Esophagus (tissue), 2 donors: ENCODE results near the gene POLR1G. TPM values are rescaled to one million over a fixed set of nuclear protein-coding genes. Genes with fewer than 3 reads are reported as not detected.
A peak's percentile ranks its signal among the peaks of the same experiment; 100 is the strongest.
"Not testable (repeated sequence)": the region's sequence is repeated elsewhere in the genome, so short reads cannot be mapped to it uniquely, and the experiment has no call there.

Source experiments
- H3K27ac ChIP-seq, 2 donors: one replicate each; pipeline ENCODE4 v1.5.1; 2013; ENCODE audit warnings: low read depth in 2 of 2, mild to moderate bottlenecking in 2 of 2, inconsistent platforms in 1 of 2, low read length in 1 of 2, moderate library complexity in 1 of 2
- H3K27me3 ChIP-seq, 2 donors: one replicate each; pipeline ENCODE4 v1.6.1; 2013; ENCODE audit warnings: low read length in 2 of 2, control low read depth in 1 of 2, mild to moderate bottlenecking in 1 of 2; ENCODE audit not compliant: insufficient read depth in 2 of 2, control insufficient read depth in 1 of 2
- H3K36me3 ChIP-seq, 2 donors: one replicate each; pipeline ENCODE4 v1.6.1; 2013; ENCODE audit warnings: low read length in 1 of 2; ENCODE audit not compliant: control insufficient read depth in 2 of 2, insufficient read depth in 2 of 2
- H3K4me1 ChIP-seq, 2 donors: one replicate each; pipeline ENCODE4 v1.6.1; 2013; ENCODE audit warnings: low read length in 1 of 2; ENCODE audit not compliant: control insufficient read depth in 2 of 2, insufficient read depth in 2 of 2
- H3K4me3 ChIP-seq, 2 donors: one replicate each; pipeline ENCODE4 v1.5.1; 2013; ENCODE audit warnings: low read length in 2 of 2, mild to moderate bottlenecking in 2 of 2, low read depth in 1 of 2, moderate library complexity in 1 of 2
- H3K9me3 ChIP-seq, 2 donors: one replicate each; pipeline ENCODE4 v1.6.1; 2013; ENCODE audit warnings: mild to moderate bottlenecking in 2 of 2, low read depth in 1 of 2, low read length in 1 of 2, moderate library complexity in 1 of 2; ENCODE audit not compliant: control insufficient read depth in 2 of 2, insufficient read depth in 1 of 2
- WGBS, 2 donors: extraction: QIAGEN DNeasy Blood & Tissue Kit; methylation state at CpG; one replicate each; pipeline ENCODE4 v1.1.7; 2013; 5-methylcytosine and 5-hydroxymethylcytosine counted together
- polyA plus RNA-seq, 2 donors: library from polyadenylated mRNA; stranded (reverse); fragments of 200-250 nt; gene quantifications; one replicate each; pipeline ENCODE4 v1.2.3, GENCODE V29; 2013
- donor health status: healthy with polysubstance abuse.
- donor health status: Bipolar disorder and iron deficiency.

Gene POLR1G
- polyA plus RNA-seq, 2 donors, result 6.3 to 6.8 TPM

DNA sequence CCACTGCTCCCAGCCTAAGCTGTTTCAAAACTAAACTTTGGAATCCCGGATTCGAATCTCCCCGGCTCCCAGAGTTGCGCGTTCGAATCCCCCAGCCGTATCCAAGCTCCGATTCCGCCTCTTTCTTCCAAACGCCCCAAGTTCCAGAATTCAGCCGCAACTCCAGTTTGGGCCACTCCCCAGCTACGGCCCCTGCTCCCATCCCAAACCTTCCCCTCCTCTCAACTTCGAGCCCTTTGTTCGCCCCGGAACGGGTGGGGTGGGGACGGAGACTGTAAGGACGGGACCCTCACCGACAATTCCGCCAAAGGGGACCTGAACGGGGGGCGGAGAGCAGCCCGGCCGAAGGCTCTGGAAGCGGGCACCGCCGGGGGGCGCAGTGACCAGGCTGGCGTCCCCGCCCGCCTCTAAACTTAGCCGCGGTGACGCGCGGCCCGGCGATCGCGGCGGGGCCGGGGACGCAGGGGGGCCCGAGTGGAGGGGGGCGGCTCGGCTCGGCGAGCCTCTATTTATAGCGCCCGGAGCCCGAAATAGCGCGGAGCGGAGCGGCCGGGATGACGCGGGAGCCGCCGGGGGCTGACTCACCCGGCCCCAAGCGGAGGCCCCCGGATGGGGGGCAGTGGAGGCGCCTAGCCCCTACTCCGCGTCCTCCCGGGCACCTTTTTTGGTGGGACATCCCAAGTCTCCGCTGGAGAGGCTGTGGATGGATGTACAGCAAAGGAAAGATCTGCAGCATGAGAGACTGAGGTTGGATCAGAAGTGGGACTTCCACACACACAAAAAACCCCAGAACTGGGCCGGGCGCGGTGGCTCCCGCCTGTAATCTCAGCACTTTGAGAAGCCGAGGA lies 22.2 kb downstream of the POLR1G start:
- H3K4me3 ChIP-seq, result peak overlapping the region; percentile 43 to 51
- H3K27me3 ChIP-seq, result no peaks in the 10 kb centered on the region
- WGBS, 2 donors, result 2 to 3% methylated on average over 73 of the region's 73 CpGs

DNA sequence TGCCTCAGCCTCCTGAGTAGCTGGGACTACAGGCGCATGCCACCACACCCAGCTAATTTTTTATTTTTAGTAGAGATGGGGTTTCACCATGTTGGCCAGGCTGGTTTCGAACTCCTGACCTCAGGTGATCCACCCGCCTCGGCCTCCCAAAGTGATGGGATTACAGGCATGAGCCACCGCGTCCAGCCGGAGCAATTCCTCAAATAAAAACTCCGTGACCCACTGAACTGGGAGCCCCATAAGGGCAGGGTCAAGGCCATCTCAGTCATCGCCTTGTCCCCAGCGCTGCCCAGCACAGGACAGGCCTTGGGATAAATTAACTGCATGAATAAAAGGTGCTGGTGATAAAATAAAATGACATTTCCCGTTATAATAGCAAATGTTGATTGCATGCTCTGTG lies 23.5 kb downstream of the POLR1G start:
- H3K9me3 ChIP-seq, H3K27me3 ChIP-seq, H3K4me3 ChIP-seq, H3K27ac ChIP-seq, H3K4me1 ChIP-seq, H3K36me3 ChIP-seq: not testable (repeated sequence)
- WGBS, 2 donors, result 72 to 85% methylated on average over 11 of the region's 11 CpGs

More for the DNA sequence above, 22.2 kb downstream of the POLR1G start:
- H3K4me1 ChIP-seq, result peaks cover 3% of the 10 kb centered on the region in 2 donors
- no peaks in the 10 kb centered on the region for H3K9me3 ChIP-seq
- H3K27ac ChIP-seq, result peak overlapping the region; percentile 38 to 65
- H3K36me3 ChIP-seq, result no peaks in the 10 kb centered on the region

DNA sequence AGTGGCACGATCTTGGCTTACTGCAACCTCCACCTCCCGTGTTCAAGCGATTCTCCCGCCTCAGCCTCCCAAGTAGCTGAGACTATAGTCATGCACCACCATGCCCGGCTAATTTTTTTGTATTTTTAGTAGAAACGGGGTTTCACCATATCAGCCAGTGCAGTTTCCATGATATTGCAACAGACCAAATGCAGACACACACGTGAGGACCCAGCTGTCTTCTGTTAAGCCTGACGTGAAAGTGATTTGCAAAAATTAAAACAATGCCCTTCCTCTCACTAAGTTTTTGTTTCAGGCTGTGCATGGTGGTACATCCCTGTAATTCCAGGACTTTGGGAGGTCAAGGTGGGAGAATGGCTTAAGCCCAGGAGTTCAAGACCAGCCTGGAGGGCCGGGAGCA lies 24.6 kb downstream of the POLR1G start:
- not testable (repeated sequence) for H3K27ac ChIP-seq, H3K27me3 ChIP-seq, H3K4me1 ChIP-seq, H3K9me3 ChIP-seq, H3K36me3 ChIP-seq, H3K4me3 ChIP-seq
- 58% methylated on average over 9 of the region's 9 CpGs for WGBS, 2 donors

- H3K9me3 ChIP-seq, H3K36me3 ChIP-seq, H3K4me3 ChIP-seq, H3K27ac ChIP-seq, H3K27me3 ChIP-seq, H3K4me1 ChIP-seq: not testable (repeated sequence)
- 91 to 96% methylated on average over 8 of the region's 8 CpGs for WGBS, 2 donors
Measured at GRCh38 chr19:45432543-45432942, 26.1 kb downstream of the POLR1G start.

DNA sequence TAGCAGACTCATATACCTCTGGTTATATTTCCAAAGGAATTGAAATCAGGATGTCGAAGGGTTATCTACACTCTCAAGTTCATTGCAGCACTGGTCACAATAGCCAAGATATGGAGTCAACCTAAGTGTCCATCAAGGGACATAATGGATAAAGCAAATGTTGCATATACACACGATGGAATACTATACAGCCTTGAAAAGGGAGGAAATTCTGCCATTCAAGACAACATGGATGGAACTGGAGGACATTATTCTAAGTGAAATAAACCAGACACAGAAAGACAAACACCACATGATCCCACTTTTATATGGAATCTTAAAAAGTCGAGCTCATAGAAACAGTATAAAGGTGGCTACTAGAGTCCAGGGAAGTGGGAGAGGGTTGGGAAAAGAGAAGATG lies 30.9 kb downstream of the POLR1G start:
- no peaks in the 10 kb centered on the region for H3K36me3 ChIP-seq
- H3K4me3 ChIP-seq, result no peak overlapping the region
- peaks cover 0 to 2% of the 10 kb centered on the region in 2 donors for H3K4me1 ChIP-seq
- no peaks in the 10 kb centered on the region for H3K9me3 ChIP-seq
- no peak overlapping the region for H3K27ac ChIP-seq
- WGBS, 2 donors, result 89 to 90% methylated on average over 3 of the region's 3 CpGs
- H3K27me3 ChIP-seq, result no peaks in the 10 kb centered on the region

- no peaks in the 10 kb centered on the region for H3K9me3 ChIP-seq
- H3K4me1 ChIP-seq, result peaks cover 0 to 7% of the 10 kb centered on the region in 2 donors
- 34 to 38% methylated on average over 10 of the region's 10 CpGs for WGBS, 2 donors
- H3K36me3 ChIP-seq, result no peaks in the 10 kb centered on the region
- no peak overlapping the region for H3K27ac ChIP-seq
- no peaks in the 10 kb centered on the region for H3K27me3 ChIP-seq
- H3K4me3 ChIP-seq, result peak overlapping the region; percentile 57 to 58
Measured at GRCh38 chr19:45439190-45439568, 32.7 kb downstream of the POLR1G start.

DNA sequence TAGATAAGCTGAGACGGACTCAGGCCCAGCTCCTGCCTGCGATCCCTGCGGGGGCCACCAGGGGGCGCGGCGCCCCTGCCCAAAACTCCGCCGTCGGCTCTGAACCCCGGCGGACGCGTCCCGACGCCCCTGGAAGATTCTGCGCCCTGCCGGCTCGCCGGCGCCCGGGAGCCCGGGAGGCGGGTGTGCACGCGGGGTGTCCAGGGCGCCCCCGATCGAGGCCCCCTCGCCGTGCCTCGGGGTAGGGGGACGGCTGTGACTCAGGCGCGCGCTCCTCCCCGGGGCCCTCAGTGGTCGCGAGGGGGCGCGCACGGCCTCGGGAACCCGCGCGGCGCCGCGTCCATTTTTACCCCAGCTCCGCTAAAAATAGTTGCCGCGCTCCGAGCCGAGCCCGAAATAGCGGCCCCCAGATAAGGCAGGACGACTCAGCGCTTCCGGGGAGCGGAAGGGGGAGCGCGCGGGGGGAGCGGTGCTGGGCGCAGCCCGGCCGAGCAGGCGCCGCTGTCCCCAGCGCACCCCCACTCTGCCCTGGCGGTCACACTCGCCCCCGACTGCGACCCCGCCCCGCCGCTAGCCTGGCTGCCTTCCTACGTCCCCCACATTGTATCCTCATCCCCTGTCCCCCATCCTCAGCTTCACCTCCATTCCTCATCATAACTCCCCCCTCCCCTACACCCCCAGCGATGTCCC lies 33.3 kb downstream of the POLR1G start:
- Histone ChIP-seq H3K27me3 (no peaks in the 10 kb centered on the region), H3K4me1 (peaks cover 0 to 12% of the 10 kb centered on the region in 2 donors), H3K27ac (peak overlapping the region; percentile 86 to 88), H3K4me3 (peak overlapping the region; percentile 57 to 58), H3K9me3 (no peaks in the 10 kb centered on the region), H3K36me3 (no peaks in the 10 kb centered on the region)
- WGBS, 2 donors, result 0% methylated on average over 53 to 78 of the region's 78 CpGs

DNA sequence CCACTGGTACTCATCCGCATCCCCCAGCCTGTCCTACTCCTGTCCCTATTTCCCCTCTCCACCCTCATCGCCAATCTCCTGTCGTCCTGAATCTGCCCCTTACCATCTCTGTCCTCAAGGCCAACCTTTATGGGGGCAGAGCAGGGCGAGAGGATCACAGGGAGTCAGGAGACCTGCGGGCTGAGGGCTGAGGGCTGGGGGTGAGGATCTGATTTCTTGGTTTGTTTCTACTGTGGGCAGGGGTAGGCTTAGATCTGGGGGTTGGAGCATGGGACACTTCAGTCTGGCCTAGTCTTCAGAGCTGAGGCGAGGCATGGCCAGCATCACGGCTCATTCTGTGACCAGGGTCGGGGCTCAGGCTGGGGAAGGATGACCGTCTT lies 33.8 kb downstream of the POLR1G start:
- Histone ChIP-seq H3K36me3 (no peaks in the 10 kb centered on the region), H3K27ac (peak overlapping the region; percentile 86 to 88), H3K4me1 (peaks cover 0 to 14% of the 10 kb centered on the region in 2 donors), H3K27me3 (no peaks in the 10 kb centered on the region), H3K4me3 (peak overlapping the region in 1 of 2 donors; percentile 57), H3K9me3 (no peaks in the 10 kb centered on the region)
- WGBS, 2 donors, result 57 to 63% methylated on average over 9 of the region's 9 CpGs

- Histone ChIP-seq H3K4me1 (peaks cover 0 to 14% of the 10 kb centered on the region in 2 donors), H3K27me3 (no peaks in the 10 kb centered on the region), H3K4me3 (no peak overlapping the region), H3K27ac (peak overlapping the region; percentile 27 to 37), H3K9me3 (no peaks in the 10 kb centered on the region), H3K36me3 (no peaks in the 10 kb centered on the region)
- 87 to 88% methylated on average over 9 of the region's 9 CpGs for WGBS, 2 donors
Measured at GRCh38 chr19:45440873-45441654, 34.6 kb downstream of the POLR1G start.
